SK-N-SH treated with all-trans-retinoic acid at 6 μM for 48 hours (cell line): ENCODE results near the gene ASTN2.

Experiments
- ARNTL ChIP-seq: fragments of 450-650 bp; formaldehyde crosslinking; IDR thresholded peaks from 2 replicates; pipeline ENCODE4 v1.5.0; 2020; ENCODE audit warnings: low read depth, mild to moderate bottlenecking, moderate library complexity, borderline replicate concordance
- CREB5 ChIP-seq: fragments of 250-450 bp; sonication (Bioruptor Pico); IDR thresholded peaks from 2 replicates; pipeline ENCODE4 v1.5.1; 2020; ENCODE audit warnings: low read depth, mild to moderate bottlenecking, moderate library complexity
- CSRNP3 ChIP-seq: fragments of 250-450 bp; sonication (Bioruptor Pico); IDR thresholded peaks from 2 replicates; pipeline ENCODE4 v1.5.1; 2021; ENCODE audit warnings: mild to moderate bottlenecking, moderate library complexity
- GLIS3 ChIP-seq: fragments of 250-450 bp; sonication (Bioruptor Pico); IDR thresholded peaks from 2 replicates; pipeline ENCODE4 v1.5.0; 2020; ENCODE audit warnings: mild to moderate bottlenecking, moderate library complexity
- OSR1 ChIP-seq: fragments of 250-450 bp; sonication (Bioruptor Pico); IDR thresholded peaks from 2 replicates; pipeline ENCODE4 v1.8.0; 2022; ENCODE audit warnings: moderate library complexity, mild to moderate bottlenecking, inconsistent platforms
- PATZ1 ChIP-seq: fragments of 250-450 bp; sonication (Bioruptor Pico); IDR thresholded peaks from 2 replicates; pipeline ENCODE4 v1.8.0; 2020; ENCODE audit warnings: mild to moderate bottlenecking, moderate library complexity, borderline replicate concordance
- RARB ChIP-seq: fragments of 250-450 bp; sonication (Bioruptor Pico); IDR thresholded peaks from 2 replicates; pipeline ENCODE4 v1.8.0; 2021; ENCODE audit warnings: mild to moderate bottlenecking, moderate library complexity
- SNAI2 ChIP-seq: fragments of 250-450 bp; sonication (Bioruptor Pico); IDR thresholded peaks from 2 replicates; pipeline ENCODE4 v1.5.0; 2020; ENCODE audit warnings: mild to moderate bottlenecking, moderate library complexity
- TOX ChIP-seq: fragments of 250-450 bp; sonication (Bioruptor Pico); IDR thresholded peaks from 2 replicates; pipeline ENCODE4 v1.8.0; 2021; ENCODE audit warnings: mild to moderate bottlenecking, moderate library complexity, borderline replicate concordance
- TSHZ2 ChIP-seq: fragments of 250-450 bp; sonication (Bioruptor Pico); IDR thresholded peaks from 2 replicates; pipeline ENCODE4 v1.5.0; 2020; ENCODE audit warnings: mild to moderate bottlenecking, moderate library complexity
- ZFP30 ChIP-seq: fragments of 450-650 bp; formaldehyde crosslinking; IDR thresholded peaks from 2 replicates; pipeline ENCODE4 v1.5.0; 2022; ENCODE audit warnings: mild to moderate bottlenecking, moderate library complexity
- ZNF565 ChIP-seq: fragments of 450-650 bp; formaldehyde crosslinking; conservative IDR thresholded peaks from 2 replicates; pipeline ENCODE4 v1.5.0; 2020; ENCODE audit warnings: low read depth, mild to moderate bottlenecking, moderate library complexity
- ZNF70 ChIP-seq: fragments of 450-650 bp; formaldehyde crosslinking; IDR thresholded peaks from 2 replicates; pipeline ENCODE4 v1.5.0; 2020; ENCODE audit warnings: mild to moderate bottlenecking, moderate library complexity
- ZNF8 ChIP-seq: fragments of 450-650 bp; formaldehyde crosslinking; IDR thresholded peaks from 2 replicates; pipeline ENCODE4 v1.5.0; 2020; ENCODE audit warnings: mild to moderate bottlenecking, moderate library complexity

- TF ChIP-seq PATZ1 (CRISPR knock-in tag) (no peak), ARNTL (CRISPR knock-in tag) (no peak), TOX (CRISPR knock-in tag) (no peak), CSRNP3 (CRISPR knock-in tag) (no peak), CREB5 (CRISPR knock-in tag) (no peak), OSR1 (no peak), RARB (CRISPR knock-in tag) (no peak), ZNF8 (CRISPR knock-in tag) (no peak), ZNF70 (CRISPR knock-in tag) (no peak), ZNF565 (CRISPR knock-in tag) (no peak), SNAI2 (CRISPR knock-in tag) (no peak), TSHZ2 (CRISPR knock-in tag) (no peak), GLIS3 (no peak), ZFP30 (no peak)
Measured at GRCh38 chr9:116496167-116496566, 918.7 kb downstream of the ASTN2 start.
